ENCODE results near the gene LUC7L.
A peak's percentile ranks its signal among the peaks of the same experiment; 100 is the strongest.

DNA sequence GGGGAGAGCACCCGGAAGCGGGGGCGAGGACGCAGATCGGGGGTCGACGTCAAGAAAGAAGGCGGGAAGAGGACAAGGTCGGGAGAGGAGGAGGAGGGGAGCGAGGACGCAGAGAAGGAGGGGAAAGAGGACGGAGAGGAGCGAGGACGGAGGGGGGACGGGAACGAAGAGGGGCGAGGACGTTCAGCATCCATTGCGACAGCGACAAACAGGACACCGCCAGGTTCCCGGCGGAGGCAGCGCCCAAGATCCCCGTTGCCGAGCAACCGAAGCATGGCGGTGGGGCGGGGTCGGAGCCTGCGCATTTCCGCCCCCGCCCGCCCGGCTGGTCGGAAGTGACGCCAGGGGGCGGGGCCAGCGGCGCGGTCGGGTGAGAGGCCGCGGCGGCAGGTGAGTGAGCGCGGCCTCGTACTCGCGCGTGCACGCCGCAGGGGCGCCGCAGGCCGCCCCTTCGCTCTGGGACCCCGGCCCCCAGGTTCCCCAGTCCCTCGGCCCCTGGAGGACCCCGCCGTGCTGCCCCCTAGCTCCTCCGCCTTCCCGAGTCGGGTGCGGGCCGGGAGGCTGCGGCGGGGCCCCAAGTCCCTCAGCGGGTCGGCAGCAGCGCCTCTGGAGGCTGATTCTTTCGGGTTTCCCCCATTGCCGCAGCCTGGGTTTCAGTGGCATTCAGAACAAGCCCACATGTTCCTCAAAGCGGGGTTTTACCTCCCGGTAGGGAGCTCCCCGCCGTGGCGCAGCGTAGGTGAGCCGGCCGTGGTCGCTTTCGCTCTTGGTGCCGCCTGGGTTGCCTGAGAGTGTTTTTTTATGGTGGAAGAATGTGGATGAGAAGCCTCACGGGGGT lies 5.4 kb upstream of the LUC7L start, which contains the start of gene FAM234A:
- TF ChIP-seq, protein P1, sequence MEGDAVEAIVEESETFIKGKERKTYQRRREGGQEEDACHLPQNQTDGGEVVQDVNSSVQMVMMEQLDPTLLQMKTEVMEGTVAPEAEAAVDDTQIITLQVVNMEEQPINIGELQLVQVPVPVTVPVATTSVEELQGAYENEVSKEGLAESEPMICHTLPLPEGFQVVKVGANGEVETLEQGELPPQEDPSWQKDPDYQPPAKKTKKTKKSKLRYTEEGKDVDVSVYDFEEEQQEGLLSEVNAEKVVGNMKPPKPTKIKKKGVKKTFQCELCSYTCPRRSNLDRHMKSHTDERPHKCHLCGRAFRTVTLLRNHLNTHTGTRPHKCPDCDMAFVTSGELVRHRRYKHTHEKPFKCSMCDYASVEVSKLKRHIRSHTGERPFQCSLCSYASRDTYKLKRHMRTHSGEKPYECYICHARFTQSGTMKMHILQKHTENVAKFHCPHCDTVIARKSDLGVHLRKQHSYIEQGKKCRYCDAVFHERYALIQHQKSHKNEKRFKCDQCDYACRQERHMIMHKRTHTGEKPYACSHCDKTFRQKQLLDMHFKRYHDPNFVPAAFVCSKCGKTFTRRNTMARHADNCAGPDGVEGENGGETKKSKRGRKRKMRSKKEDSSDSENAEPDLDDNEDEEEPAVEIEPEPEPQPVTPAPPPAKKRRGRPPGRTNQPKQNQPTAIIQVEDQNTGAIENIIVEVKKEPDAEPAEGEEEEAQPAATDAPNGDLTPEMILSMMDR (IDR thresholded peaks at IDR 0.05) = peak; percentile 25 to 80 (median 71)
- TF ChIP-seq EP300 (IDR thresholded peaks at IDR 0.05) (peak; percentile 69), POLR2A (IDR thresholded peaks at IDR 0.05) (peak; percentile 96)

Measured in ovary (tissue), 3 donors.